Suprapubic skin (tissue), 3 donors: ENCODE results near the gene TREH.

Experiments used
- CTCF ChIP-seq, 2 donors: fragments of 200-600 bp in 1 of 2; fragments of 450-650 bp in 1 of 2; sonication (generic) in 1 of 2; IDR thresholded peaks; one replicate each; pipeline ENCODE4 v1.5.1; 2016 to 2019; ENCODE audit warnings: antibody characterized with exemption in 2 of 2, mild to moderate bottlenecking in 1 of 2, moderate library complexity in 1 of 2
- EP300 ChIP-seq: sonication (generic); formaldehyde crosslinking; IDR thresholded peaks from one replicate; pipeline ENCODE4 v1.6.1; 2017; ENCODE audit warnings: antibody characterized with exemption

GRCh38 chr11:118638726-118639125 is 40.7 kb downstream of the TREH start:
- TF ChIP-seq CTCF (IDR thresholded peaks at IDR 0.05) (no peak), EP300 (no peak)
